Ishikawa (cell line): ENCODE results near the gene ECT2.

Source experiments
- CEBPB ChIP-seq: IDR thresholded peaks from 2 replicates; pipeline ENCODE4 v1.6.1; 2012
- CREB1 ChIP-seq: IDR thresholded peaks from 2 replicates; pipeline ENCODE4 v1.6.1; 2012; ENCODE audit warnings: low read depth
- EP300 ChIP-seq: IDR thresholded peaks from 2 replicates; pipeline ENCODE4 v1.6.1; 2012; ENCODE audit warnings: borderline replicate concordance
- FOXM1 ChIP-seq: IDR thresholded peaks from 2 replicates; pipeline ENCODE4 v1.6.1; 2012; ENCODE audit warnings: low read depth, borderline replicate concordance
- MAX ChIP-seq: IDR thresholded peaks from 2 replicates; pipeline ENCODE4 v1.6.1; 2012
- RAD21 ChIP-seq: IDR thresholded peaks from 2 replicates; pipeline ENCODE4 v1.6.1; 2012; ENCODE audit warnings: low read depth
- TAF1 ChIP-seq: IDR thresholded peaks from 2 replicates; pipeline ENCODE4 v1.6.1; 2012; ENCODE audit warnings: low read depth, mild to moderate bottlenecking
- YY1 ChIP-seq: IDR thresholded peaks from 2 replicates; pipeline ENCODE4 v1.6.1; 2012; ENCODE audit warnings: low read depth

- TF ChIP-seq MAX (no peak), CREB1 (no peak), EP300 (no peak), TAF1 (no peak), YY1 (no peak), RAD21 (no peak), FOXM1 (no peak), CEBPB (no peak)
Observed at GRCh38 chr3:172820492-172820891, 70.0 kb downstream of the ECT2 start.
